ENCODE measurements around the gene RAPGEF1. TPM values are rescaled to one million over a fixed set of nuclear protein-coding genes. Genes with fewer than 3 reads are reported as not detected.

RAPGEF1 gene
- total RNA-seq, 4 donors from 2014 or later: 37.5 to 89.0 (median 62.8) TPM

DNA sequence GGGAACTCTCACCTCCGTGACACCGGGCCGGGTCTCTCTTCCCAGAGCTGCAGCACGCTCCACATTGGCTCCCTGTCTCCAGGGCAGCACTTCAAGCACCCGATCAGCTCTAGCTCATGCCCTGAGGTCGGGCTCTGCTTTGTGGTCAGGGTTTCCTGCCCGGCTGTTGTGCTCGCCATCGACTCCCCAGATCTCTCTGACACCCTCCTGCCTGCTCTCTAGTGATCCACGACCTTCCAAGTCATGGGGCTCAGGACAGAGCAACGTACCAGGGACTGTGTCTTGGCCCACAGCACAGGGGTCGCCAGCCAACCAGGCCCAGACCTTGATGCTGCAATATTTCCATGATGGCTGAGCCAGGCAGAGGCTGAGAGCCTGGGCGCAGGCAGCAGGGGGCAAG lies 149.4 kb downstream of the RAPGEF1 start:
- ATAC-seq (ENCODE audit: low FRiP score) (no peak), DNase-seq (ENCODE audit: low spot score) (no peak)

DNA sequence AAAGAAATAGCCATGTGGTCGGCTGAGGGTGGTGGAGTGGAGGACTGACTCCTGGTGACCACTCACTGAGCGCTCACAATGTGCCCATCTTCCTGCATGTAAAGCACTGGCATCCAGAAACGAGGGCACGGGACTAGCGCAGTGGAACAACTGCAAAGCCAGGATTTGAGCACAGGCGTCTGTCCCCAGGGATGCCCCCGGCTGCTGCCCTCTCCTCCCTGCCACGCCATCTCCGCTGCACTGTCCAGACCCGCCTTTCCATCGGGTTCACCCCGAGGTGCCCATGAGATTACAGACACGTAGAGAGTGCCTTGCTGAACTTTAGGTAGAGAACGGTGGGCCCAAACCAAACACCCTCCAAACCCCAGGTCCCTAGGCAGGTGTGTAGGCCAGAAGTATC lies 149.9 kb downstream of the RAPGEF1 start:
- no peak for DNase-seq (ENCODE audit: low spot score)
- TF ChIP-seq, protein P1, sequence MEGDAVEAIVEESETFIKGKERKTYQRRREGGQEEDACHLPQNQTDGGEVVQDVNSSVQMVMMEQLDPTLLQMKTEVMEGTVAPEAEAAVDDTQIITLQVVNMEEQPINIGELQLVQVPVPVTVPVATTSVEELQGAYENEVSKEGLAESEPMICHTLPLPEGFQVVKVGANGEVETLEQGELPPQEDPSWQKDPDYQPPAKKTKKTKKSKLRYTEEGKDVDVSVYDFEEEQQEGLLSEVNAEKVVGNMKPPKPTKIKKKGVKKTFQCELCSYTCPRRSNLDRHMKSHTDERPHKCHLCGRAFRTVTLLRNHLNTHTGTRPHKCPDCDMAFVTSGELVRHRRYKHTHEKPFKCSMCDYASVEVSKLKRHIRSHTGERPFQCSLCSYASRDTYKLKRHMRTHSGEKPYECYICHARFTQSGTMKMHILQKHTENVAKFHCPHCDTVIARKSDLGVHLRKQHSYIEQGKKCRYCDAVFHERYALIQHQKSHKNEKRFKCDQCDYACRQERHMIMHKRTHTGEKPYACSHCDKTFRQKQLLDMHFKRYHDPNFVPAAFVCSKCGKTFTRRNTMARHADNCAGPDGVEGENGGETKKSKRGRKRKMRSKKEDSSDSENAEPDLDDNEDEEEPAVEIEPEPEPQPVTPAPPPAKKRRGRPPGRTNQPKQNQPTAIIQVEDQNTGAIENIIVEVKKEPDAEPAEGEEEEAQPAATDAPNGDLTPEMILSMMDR (IDR thresholded peaks at IDR 0.05): no peak

More for the DNA sequence above, 149.4 kb downstream of the RAPGEF1 start:
- TF ChIP-seq, protein P1 (IDR thresholded peaks at IDR 0.05): no peak

DNA sequence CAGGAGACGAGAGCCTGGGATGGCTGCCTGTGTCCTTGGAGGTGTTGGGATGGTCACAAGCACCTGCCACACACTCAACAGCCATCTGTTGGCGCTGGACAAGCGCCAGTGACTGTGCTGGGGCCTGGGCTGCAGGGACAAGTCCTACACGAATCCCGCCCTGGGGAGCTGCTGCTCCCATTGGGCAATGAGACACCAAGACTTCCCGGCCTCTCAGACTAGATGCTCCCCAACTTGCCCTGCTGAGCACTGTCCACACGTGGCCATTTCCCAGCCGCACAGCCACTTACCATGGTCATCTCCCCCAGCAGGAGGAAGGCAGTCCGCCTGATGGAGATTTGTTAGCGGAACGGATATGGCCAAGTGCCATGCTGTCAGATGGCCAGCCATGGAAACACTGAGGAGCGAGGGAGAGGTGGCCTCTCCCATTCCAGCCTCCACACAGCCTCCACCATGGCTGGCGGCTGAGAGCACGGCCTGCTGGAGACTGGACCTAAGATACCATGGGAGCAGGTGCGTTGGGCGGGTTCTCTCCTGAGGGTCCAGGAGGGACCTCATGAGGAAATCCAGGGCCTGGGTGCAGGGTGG lies 150.7 kb downstream of the RAPGEF1 start:
- ATAC-seq (ENCODE audit: low FRiP score) (no peak), DNase-seq (ENCODE audit: low spot score) (no peak)
- TF ChIP-seq, protein P1 (IDR thresholded peaks at IDR 0.05): no peak

More for the DNA sequence above, 149.9 kb downstream of the RAPGEF1 start:
- no peak for ATAC-seq (ENCODE audit: low FRiP score)

DNA sequence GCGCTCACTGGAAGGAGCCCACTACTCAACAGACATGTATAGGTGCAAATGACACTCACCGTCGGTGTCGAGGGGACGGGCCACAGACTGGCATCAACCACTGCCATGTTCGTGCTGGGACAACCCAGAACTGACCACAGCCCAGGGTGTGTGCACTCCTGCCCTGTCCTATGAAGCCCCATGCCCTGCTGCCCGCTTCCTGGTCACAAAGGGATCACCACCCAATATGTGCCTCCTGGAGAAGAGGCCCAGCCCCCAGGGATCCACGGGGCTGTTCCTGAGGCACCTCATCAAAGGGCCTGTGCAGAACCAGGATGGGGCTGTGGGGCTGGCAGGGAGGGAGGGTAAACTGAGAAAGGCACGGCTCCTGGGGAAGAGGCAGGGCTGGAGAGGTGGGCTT lies 151.5 kb downstream of the RAPGEF1 start:
- TF ChIP-seq, protein P1 (IDR thresholded peaks at IDR 0.05): no peak
- ATAC-seq (ENCODE audit: low FRiP score) (no peak), DNase-seq (ENCODE audit: low spot score) (no peak)

DNA sequence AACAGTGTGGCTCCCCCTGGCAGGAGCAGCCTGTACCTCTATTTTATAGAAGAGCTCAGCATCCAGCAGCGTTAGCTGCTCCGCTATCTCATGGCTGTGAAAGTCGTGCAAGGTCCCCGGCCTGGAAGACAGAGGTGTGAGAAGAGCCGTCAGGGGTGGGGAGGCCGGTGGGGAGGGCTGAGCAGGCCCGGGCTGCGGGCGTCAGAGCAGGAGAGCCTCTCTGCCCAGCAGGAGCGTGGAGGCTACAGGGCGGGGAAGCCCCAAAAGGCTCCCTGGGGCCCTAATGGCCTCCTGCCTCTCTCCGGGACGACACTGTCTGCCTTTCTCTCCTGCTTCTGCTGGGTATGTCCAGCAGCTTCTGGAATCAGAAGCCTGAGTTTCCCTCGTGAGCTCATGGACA lies 152.0 kb downstream of the RAPGEF1 start:
- ATAC-seq (ENCODE audit: low FRiP score): no peak
- TF ChIP-seq, protein P1 (IDR thresholded peaks at IDR 0.05): no peak
- no peak for DNase-seq (ENCODE audit: low spot score)

DNA sequence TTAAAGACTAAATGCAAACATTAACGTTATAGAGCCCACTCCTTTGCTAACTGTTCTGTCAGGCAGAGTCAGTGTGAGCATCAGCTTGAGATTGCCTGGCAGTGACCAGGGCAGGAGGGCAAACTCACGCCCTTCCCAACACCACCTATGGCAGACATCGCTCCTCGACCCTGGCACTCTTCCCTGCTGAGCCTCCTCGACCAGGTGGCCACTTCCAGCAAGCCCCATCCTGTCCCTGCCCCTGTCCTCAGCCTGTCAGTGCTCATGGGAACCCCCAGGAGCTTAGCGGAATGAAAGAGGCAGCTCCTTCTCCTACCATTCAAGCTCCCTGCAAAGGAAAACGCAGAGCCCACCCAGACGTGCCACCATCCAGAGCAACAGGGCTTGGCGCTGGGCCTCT lies 152.5 kb downstream of the RAPGEF1 start:
- TF ChIP-seq, protein P1 (IDR thresholded peaks at IDR 0.05): no peak
- ATAC-seq (ENCODE audit: low FRiP score) (no peak), DNase-seq (ENCODE audit: low spot score) (no peak)

DNA sequence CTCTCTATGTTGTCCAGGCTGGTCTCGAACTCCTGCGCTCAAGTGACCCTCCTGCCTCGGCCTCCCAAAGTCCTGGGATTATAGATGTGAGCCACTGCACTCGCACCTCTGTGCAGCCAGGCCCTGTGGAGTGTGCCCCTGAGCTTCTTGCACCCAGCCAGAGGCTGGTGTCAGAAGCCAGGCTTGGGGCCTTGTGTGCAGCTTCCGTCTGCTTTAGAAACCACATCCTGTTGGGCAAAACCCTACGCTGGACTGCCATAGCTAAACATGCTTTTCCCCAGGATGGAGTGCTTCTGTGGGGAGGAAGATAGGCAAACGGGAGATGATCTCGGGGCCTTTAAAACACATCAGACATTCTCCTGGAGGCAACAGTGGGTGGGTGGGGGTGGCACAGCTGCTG lies 154.5 kb downstream of the RAPGEF1 start:
- ATAC-seq (ENCODE audit: low FRiP score) (no peak), DNase-seq (ENCODE audit: low spot score) (no peak)
- TF ChIP-seq, protein P1 (IDR thresholded peaks at IDR 0.05): no peak
